ENCODE data around the gene VPS9D1. TPM values are rescaled to one million over a fixed set of nuclear protein-coding genes. Genes with fewer than 3 reads are reported as not detected.

Gene VPS9D1
- total RNA-seq, 4 donors from 2014 or later = 5.9 to 14.1 (median 7.0) TPM

DNA sequence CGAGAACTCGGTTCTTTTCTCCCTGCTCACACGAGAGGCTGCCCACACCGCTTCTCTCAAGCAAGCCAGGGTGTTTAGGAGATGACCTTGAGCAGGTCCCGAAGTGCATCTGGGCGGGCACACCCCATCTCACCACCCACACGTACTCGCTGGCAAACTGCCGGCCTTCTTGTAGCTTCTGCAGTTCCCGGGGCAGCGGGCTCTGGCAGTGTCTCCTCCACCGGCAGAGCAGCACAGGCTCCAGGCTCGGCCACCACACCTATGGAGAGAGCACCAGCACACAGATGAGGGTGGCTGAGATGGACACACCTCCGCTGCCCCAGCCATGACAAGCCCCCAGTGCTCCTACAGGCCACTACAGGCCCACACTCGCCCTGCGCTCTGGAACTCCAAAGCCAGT lies 24.1 kb upstream of the VPS9D1 start:
- H3K36me3 ChIP-seq = peaks cover 0 to 18% (median 0%) of the 10 kb centered on the region in 3 donors
- no peak for DNase-seq (ENCODE audit: low spot score in 2 of 2)
- TF ChIP-seq POLR2A (IDR thresholded peaks at IDR 0.05) (no peak), EP300 (IDR thresholded peaks at IDR 0.05) (no peak)
- TF ChIP-seq, protein P1, sequence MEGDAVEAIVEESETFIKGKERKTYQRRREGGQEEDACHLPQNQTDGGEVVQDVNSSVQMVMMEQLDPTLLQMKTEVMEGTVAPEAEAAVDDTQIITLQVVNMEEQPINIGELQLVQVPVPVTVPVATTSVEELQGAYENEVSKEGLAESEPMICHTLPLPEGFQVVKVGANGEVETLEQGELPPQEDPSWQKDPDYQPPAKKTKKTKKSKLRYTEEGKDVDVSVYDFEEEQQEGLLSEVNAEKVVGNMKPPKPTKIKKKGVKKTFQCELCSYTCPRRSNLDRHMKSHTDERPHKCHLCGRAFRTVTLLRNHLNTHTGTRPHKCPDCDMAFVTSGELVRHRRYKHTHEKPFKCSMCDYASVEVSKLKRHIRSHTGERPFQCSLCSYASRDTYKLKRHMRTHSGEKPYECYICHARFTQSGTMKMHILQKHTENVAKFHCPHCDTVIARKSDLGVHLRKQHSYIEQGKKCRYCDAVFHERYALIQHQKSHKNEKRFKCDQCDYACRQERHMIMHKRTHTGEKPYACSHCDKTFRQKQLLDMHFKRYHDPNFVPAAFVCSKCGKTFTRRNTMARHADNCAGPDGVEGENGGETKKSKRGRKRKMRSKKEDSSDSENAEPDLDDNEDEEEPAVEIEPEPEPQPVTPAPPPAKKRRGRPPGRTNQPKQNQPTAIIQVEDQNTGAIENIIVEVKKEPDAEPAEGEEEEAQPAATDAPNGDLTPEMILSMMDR (IDR thresholded peaks at IDR 0.05) = no peak
- no peaks in the 10 kb centered on the region for H3K9me3 ChIP-seq
- H3K4me1 ChIP-seq = peaks cover 0 to 8% (median 2%) of the 10 kb centered on the region in 4 donors
- no peaks in the 10 kb centered on the region for H3K27me3 ChIP-seq
- WGBS, 2 donors = 90 to 94% methylated on average over 16 of the region's 16 CpGs
- H3K4me3 ChIP-seq = no peak overlapping the region
- H3K27ac ChIP-seq = no peak overlapping the region

DNA sequence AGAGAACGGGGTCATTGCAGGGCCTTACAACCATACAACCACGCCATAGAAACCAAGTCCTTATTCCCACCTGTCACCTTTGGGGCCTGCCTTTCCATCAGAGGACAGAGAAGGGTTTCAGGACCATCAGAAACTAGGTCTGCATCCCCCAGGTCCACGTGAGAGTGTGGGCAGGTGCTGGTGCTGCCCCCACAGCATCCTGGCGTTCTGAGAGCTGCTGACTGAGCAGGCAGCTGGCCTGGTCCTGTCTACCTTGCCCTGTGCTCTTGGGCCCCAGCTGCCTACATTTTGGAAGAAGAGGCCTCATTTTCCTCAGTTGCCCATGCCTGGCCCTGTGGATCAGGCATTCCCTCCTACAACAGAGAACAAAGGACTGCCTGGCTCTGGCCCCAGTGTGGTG lies 22.2 kb upstream of the VPS9D1 start:
- H3K27me3 ChIP-seq = no peaks in the 10 kb centered on the region
- peaks cover 0 to 8% (median 2%) of the 10 kb centered on the region in 4 donors for H3K4me1 ChIP-seq
- TF ChIP-seq EP300 (IDR thresholded peaks at IDR 0.05) (no peak), POLR2A (IDR thresholded peaks at IDR 0.05) (no peak)
- TF ChIP-seq, protein P1 (IDR thresholded peaks at IDR 0.05) = no peak
- no peaks in the 10 kb centered on the region for H3K9me3 ChIP-seq
- 74 to 76% methylated on average over 4 of the region's 4 CpGs for WGBS, 2 donors
- H3K27ac ChIP-seq = no peak overlapping the region
- H3K36me3 ChIP-seq = peaks cover 2 to 37% (median 16%) of the 10 kb centered on the region in 3 donors
- DNase-seq (ENCODE audit: low spot score in 2 of 2) = no peak
- H3K4me3 ChIP-seq = no peak overlapping the region

DNA sequence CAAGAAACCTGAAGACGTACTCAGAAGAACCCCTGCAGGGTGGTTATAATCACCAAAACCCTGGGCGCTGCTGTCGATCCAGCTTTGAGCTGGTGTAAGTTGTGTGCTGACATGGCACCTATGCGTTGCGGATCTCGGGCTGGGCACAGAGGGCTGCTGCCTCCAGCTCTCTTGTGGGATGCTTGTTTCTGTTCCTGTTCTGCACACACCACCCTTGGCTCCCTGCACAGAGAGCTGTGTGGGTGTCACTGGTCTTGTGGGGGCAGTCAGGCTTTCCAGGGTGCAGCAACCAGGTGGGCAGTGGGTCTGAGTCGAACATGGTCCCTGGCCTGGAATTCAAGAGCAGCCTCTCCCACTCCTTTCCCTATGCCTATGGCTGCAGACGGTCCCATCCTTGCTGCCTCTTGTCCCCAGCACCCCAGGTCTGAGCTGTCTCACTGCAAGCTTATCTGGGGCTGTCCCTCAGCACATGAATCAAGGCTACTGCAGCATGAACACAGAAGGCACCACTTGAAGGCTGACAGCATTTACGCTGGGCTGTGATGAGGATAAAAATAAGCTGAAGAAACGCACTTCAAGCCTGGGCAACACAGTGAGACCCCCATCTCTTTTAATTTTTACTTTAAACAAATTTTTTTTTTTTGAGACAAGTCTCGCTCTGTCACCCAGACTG lies 20.8 kb upstream of the VPS9D1 start:
- no peak for TF ChIP-seq EP300 (IDR thresholded peaks at IDR 0.05)
- TF ChIP-seq, protein P1 (IDR thresholded peaks at IDR 0.05) = no peak
- H3K36me3 ChIP-seq = peaks cover 8 to 52% (median 20%) of the 10 kb centered on the region in 3 donors
- WGBS, 2 donors = 69 to 80% methylated on average over 11 of the region's 11 CpGs
- H3K4me3 ChIP-seq = no peak overlapping the region
- H3K27ac ChIP-seq = no peak overlapping the region
- no peak for DNase-seq (ENCODE audit: low spot score in 2 of 2)
- H3K27me3 ChIP-seq = no peaks in the 10 kb centered on the region
- H3K9me3 ChIP-seq = no peaks in the 10 kb centered on the region
- H3K4me1 ChIP-seq = peaks cover 0 to 4% (median 0%) of the 10 kb centered on the region in 4 donors

DNA sequence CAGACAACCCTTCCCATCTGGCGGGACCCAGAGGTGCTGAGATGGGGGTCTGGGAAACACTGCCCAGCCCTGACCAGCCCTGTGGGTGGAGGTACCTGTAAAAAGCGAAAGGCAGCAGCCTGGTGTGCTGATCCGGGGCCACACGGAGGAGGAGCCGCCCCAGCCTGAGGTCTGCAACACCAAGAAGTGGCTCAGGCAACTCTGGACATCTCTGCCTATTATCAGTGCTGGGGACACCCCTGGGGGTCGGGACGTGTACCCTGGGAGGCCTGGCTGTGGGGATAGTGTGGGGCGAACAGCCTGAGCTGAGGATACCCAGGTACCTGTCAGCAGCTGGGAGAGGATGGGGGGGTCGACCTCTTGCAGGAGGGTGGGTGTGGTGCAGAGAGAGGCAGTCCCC lies 18.7 kb upstream of the VPS9D1 start:
- Histone ChIP-seq H3K27me3 (no peaks in the 10 kb centered on the region), H3K36me3 (peaks cover 8 to 73% (median 31%) of the 10 kb centered on the region in 3 donors), H3K4me3 (no peak overlapping the region), H3K27ac (no peak overlapping the region), H3K9me3 (no peaks in the 10 kb centered on the region), H3K4me1 (peaks cover 0 to 4% (median 0%) of the 10 kb centered on the region in 4 donors)
- TF ChIP-seq, protein P1 (IDR thresholded peaks at IDR 0.05) = no peak
- TF ChIP-seq EP300 (IDR thresholded peaks at IDR 0.05) = no peak
- TF ChIP-seq POLR2A (IDR thresholded peaks at IDR 0.05) = no peak
- no peak for DNase-seq (ENCODE audit: low spot score in 2 of 2)
- WGBS, 2 donors = 89 to 93% methylated on average over 4 to 9 of the region's 9 CpGs

- no peak overlapping the region for H3K27ac ChIP-seq
- TF ChIP-seq, protein P1 (IDR thresholded peaks at IDR 0.05) = no peak
- TF ChIP-seq POLR2A (IDR thresholded peaks at IDR 0.05) (no peak), EP300 (IDR thresholded peaks at IDR 0.05) (no peak)
- no peak overlapping the region for H3K4me3 ChIP-seq
- no peaks in the 10 kb centered on the region for H3K9me3 ChIP-seq
- peaks cover 0 to 4% (median 0%) of the 10 kb centered on the region in 4 donors for H3K4me1 ChIP-seq
- no peaks in the 10 kb centered on the region for H3K27me3 ChIP-seq
- peaks cover 8 to 79% (median 37%) of the 10 kb centered on the region in 3 donors for H3K36me3 ChIP-seq
- DNase-seq (ENCODE audit: low spot score in 2 of 2) = no peak
- 74 to 78% methylated on average over 16 to 20 of the region's 20 CpGs for WGBS, 2 donors
Observed at GRCh38 chr16:89738538-89739317, 18.0 kb upstream of the VPS9D1 start.

Data from tibial nerve (tissue), 4 donors.